Mesothelial cell of epicardium (in vitro differentiated cells): ENCODE results near the gene VPS26C. TPM values are rescaled to one million over a fixed set of nuclear protein-coding genes. Genes with fewer than 3 reads are reported as not detected.

Experiments used
- DNase-seq, 2 experiments: peaks; one replicate each; pipeline ENCODE4 v3.0.0; 2021; ENCODE audit warnings: low spot score in 2 of 2; ENCODE audit not compliant: unreplicated experiment in 2 of 2
- H3K27ac Mint-ChIP-seq: 2 replicates; pipeline ENCODE4 v1.8.0; 2021; ENCODE audit warnings: mixed read lengths
- H3K27me3 Mint-ChIP-seq: 2 replicates; pipeline ENCODE4 v1.8.0; 2021; ENCODE audit warnings: low read depth, mixed read lengths
- H3K36me3 Mint-ChIP-seq: 2 replicates; pipeline ENCODE4 v1.8.0; 2021; ENCODE audit warnings: mixed read lengths
- H3K4me1 Mint-ChIP-seq: 2 replicates; pipeline ENCODE4 v1.8.0; 2021; ENCODE audit warnings: mixed read lengths
- H3K4me3 Mint-ChIP-seq: 2 replicates; pipeline ENCODE4 v1.8.0; 2021; ENCODE audit warnings: mild to moderate bottlenecking, moderate library complexity, mixed read lengths
- H3K9me3 Mint-ChIP-seq: 2 replicates; pipeline ENCODE4 v1.8.0; 2021; ENCODE audit warnings: mixed read lengths
- CTCF ChIP-seq: fragments of 200-600 bp; sonication (generic); IDR thresholded peaks from one replicate; pipeline ENCODE4 v1.5.0; 2021; ENCODE audit warnings: antibody characterized with exemption; ENCODE audit not compliant: unreplicated experiment
- total RNA-seq: library from RNA; stranded (reverse); gene quantifications from 3 replicates; pipeline ENCODE4 v1.2.1, GENCODE V29; 2021

VPS26C gene
- total RNA-seq, 1 donor from 2014 or later = 45.0 TPM

GRCh38 chr21:37196847-37197246, 70.3 kb downstream of the VPS26C start:
- no peak for TF ChIP-seq CTCF
- Mint-ChIP-seq H3K27ac (no peak overlapping the region), H3K9me3 (no peaks in the 10 kb centered on the region), H3K27me3 (no peaks in the 10 kb centered on the region), H3K4me3 (no peak overlapping the region), H3K36me3 (peaks cover 63% of the 10 kb centered on the region), H3K4me1 (no peaks in the 10 kb centered on the region)
- DNase-seq = no peak

GRCh38 chr21:37195610-37196009, 71.5 kb downstream of the VPS26C start:
- no peak for TF ChIP-seq CTCF
- DNase-seq = no peak
- Mint-ChIP-seq H3K4me1 (no peaks in the 10 kb centered on the region), H3K27ac (no peak overlapping the region), H3K36me3 (peaks cover 61% of the 10 kb centered on the region), H3K9me3 (no peaks in the 10 kb centered on the region), H3K27me3 (no peaks in the 10 kb centered on the region), H3K4me3 (no peak overlapping the region)

GRCh38 chr21:37195059-37195458, 72.1 kb downstream of the VPS26C start:
- peaks cover 59% of the 10 kb centered on the region for H3K36me3 Mint-ChIP-seq

GRCh38 chr21:37193676-37194075, 73.5 kb downstream of the VPS26C start:
- TF ChIP-seq CTCF = no peak
- Mint-ChIP-seq H3K27ac (no peak overlapping the region), H3K4me1 (no peaks in the 10 kb centered on the region), H3K27me3 (no peaks in the 10 kb centered on the region), H3K9me3 (no peaks in the 10 kb centered on the region), H3K36me3 (peaks cover 57% of the 10 kb centered on the region), H3K4me3 (no peak overlapping the region)
- no peak for DNase-seq

More at GRCh38 chr21:37195059-37195458, 72.1 kb downstream of the VPS26C start:
- no peak overlapping the region for H3K27ac Mint-ChIP-seq
- H3K4me3 Mint-ChIP-seq = no peak overlapping the region
- TF ChIP-seq CTCF = no peak
- DNase-seq = no peak
- H3K4me1 Mint-ChIP-seq = no peaks in the 10 kb centered on the region
- H3K27me3 Mint-ChIP-seq = no peaks in the 10 kb centered on the region
- H3K9me3 Mint-ChIP-seq = no peaks in the 10 kb centered on the region

- no peak overlapping the region for H3K4me3 Mint-ChIP-seq
- H3K4me1 Mint-ChIP-seq = no peaks in the 10 kb centered on the region
- H3K27me3 Mint-ChIP-seq = no peaks in the 10 kb centered on the region
- no peak for DNase-seq
- peaks cover 56% of the 10 kb centered on the region for H3K36me3 Mint-ChIP-seq
- no peak for TF ChIP-seq CTCF
- no peaks in the 10 kb centered on the region for H3K9me3 Mint-ChIP-seq
- no peak overlapping the region for H3K27ac Mint-ChIP-seq
Measured at GRCh38 chr21:37193006-37193405, 74.1 kb downstream of the VPS26C start.

GRCh38 chr21:37192019-37192418, 75.1 kb downstream of the VPS26C start:
- Mint-ChIP-seq H3K4me3 (no peak overlapping the region), H3K4me1 (no peaks in the 10 kb centered on the region), H3K27me3 (no peaks in the 10 kb centered on the region), H3K27ac (peak overlapping the region; percentile 40), H3K36me3 (peaks cover 54% of the 10 kb centered on the region), H3K9me3 (no peaks in the 10 kb centered on the region)
- no peak for DNase-seq
- TF ChIP-seq CTCF = no peak
